ENCODE results near the gene CRAT.

Gene CRAT

DNA sequence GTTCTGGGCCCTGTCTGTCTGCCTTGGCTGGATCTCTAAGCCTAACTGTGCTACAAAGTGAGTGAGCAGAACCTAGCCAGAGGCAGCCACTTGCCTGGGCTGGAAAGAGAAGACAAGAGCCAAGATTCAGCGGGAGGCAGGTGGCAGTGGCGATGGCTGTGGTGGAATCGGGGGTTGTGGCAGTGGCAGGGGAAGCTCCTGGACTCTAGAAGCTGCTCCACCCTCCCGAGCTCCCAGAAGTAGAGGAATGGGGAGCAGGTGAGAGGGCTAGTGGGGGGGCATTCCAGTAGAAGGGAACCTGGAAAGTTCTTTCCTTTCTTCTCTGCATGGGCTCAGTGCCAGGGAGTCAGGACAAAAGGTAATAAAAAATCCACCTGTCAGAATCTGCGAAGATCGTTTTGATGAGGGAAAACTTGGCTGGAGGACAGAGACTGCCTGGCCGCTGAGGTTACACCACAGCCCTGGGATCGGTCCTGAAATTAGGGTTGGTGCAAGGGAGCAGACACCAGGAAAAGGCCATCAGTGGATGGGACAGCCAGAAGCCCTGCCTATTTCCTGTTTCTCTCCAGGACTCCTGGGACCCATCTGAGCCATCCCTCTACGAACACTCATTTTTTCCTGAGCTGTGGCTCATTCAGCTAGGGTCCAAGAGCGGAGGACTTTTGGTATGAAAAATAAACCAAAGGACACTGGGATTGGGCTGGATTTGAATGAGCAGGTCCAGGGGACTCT lies 1.6 kb downstream of the CRAT start:
- no peak for DNase-seq

DNA sequence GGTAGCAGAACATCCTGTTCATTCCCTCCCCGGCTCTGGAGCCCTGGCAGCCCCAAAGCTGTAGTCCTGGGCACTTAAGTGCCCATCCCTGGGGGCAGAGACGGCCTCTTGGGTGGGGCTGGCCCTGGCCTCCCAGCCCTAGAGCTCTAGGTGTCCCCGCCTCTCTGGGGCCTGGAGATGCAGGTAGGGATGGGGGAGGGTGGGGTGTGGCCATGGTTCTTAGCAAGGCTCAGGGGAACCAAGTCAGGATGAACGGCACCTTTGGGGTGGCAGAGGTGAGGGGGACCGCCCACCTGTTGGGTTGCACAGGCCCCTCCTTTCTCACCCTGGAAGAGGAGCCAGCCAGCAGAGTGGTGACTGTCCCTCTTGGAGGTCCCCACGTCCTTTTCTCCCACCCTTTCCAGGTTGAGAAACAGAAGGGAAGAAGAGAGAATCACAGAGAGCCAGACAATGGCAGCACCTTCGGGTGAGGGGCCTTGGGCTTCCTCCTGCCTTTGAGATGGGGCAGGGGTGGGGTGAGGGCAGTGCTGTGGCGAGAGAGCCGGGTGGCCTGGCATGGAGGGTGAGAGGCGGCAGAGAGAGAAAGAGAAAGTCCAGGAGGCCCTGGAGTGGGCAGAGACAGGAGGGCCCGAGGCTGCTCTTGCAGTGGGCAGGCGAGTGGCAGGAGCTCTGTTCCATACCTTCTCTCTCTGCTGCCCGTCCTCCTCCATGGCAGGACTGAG lies 2.3 kb downstream of the CRAT start:
- no peak for DNase-seq

DNA sequence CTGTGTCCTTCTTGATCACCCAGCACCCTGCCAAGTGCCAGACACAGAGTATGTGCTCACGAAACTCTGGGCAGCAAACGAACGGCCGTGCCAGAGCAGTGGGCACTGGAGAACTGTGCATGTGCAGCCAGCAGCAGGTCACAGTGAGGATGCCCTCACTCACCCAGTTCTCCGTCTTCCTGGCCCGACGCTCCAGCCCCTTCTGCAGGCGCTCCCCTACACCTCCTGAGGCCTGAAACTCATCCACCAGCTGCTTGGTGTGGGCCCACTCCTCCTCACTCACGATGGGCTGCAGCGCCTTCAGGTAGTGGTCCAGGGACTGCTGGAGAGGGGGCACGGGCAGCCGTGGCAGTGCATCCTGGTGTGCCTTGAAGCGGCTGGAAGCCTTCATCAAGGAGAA lies 2.9 kb downstream of the CRAT start:
- DNase-seq = no peak

DNA sequence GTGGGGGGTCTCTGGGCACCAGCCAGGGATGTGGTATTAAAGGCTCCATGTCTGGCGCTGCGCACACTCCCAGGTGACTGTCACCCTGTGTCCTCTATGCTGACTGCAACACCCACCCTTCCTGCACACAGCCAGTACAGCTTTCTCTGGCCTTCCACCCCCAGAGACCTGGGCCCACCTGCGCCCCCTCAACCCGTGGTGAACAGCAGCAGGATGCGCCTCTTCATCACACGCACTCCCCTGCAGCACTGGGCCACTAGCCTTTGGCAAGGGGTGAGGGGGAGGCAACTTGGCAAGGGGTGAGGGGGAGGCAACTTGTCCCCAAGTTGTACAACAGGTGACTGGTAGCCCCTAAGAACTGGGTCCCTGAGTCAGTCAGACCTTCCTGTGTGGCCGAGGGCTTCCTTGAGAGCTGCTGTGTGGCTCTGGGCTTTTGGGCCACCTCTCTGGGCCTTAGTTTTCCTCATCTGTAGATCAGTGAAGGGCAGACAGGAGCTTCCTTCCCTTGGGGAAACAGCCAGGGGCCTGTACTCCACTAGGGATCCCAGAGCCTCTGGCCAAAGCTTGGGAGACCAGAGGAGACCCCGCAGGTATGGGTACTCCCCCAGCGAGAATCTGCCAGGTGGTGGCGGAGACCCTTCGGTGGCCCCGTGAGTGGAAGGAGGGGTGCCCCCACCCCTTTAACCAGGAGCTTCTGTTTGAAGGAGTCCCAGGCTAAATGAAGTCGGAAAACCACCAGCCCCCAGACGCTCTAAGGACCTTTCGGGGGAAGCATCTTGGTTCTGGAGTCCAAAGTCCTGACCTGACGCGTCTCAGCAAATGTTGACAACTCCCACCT lies 4.5 kb downstream of the CRAT start:
- DNase-seq = no peak

DNA sequence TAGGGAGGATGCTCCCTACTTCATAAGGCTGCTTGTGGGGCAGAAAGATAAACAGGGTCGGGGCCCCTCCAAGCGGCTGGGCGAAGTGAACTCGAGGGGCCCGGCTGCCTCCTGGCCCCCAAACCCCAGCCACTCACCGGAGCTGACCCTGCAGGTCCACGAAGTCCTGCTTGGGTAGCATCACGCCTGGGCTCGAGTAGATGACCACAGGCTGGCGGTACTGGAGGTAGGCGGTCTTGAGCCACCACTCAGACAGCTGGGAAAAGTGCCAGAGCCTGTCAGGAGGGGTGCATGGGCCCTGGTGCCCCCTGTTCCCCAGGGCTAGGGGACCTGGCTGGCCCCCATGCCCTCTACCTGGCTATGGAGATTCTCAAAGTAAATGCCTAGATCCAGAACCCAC lies 6.5 kb downstream of the CRAT start:
- DNase-seq = no peak

DNA sequence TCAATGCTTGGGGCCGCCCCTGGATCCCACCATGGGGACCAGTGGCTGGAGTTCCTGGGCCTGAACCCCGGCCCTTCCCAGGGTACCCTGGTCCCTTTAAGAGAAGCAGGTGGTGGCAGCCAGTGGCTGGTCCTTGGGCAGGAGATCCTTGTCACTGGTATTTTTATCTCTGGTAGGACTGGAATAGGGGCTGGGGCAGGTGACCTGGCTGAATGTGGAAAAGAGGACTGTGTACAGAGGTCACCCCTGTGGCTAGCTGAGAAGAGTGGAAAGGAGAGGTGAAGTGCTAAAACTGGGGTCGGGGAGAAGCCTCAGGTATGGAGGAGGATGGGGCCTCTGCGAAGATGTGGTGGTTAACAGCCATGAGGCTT lies 7.0 kb downstream of the CRAT start:
- DNase-seq = no peak

DNA sequence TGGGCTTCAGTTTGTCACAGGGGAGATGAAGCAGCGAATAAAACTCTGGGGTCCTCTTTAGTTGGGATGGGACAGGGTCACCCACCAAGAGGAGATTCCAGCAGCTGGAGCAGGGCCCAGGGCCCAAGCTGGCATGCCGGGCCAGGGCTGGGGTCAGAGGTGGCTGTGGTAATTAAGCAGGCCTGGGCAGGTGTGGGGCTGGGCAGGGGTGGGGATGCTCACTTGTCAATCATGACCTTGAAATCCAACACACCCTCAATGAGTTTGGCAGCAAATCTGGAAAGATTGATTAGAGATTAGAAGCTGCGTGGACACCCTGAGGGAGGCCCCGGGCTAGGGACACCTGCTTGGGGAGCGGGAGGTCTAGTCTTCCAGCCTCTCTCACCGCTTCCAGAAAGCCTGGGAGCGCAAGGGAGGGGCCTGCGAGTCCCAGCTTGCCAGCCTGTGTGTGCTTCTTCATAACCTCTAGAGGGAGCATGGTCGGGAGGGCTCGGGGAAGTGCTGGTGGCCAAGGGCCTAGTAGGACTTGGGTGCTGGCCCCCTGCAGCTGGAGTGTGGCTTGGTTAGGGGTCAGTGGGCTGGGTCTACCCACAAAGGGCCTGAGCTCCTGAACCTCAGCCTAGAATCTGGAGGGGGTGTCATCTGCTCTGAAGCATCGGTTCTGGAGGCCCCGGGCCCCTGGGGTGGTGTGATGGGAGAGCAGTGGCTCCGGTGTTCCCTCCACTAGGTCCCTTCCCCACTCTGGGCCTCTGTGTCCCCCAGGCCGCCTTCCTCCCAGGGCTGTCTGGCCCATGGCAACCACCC lies 7.6 kb downstream of the CRAT start:
- peak; percentile 58 for DNase-seq

DNA sequence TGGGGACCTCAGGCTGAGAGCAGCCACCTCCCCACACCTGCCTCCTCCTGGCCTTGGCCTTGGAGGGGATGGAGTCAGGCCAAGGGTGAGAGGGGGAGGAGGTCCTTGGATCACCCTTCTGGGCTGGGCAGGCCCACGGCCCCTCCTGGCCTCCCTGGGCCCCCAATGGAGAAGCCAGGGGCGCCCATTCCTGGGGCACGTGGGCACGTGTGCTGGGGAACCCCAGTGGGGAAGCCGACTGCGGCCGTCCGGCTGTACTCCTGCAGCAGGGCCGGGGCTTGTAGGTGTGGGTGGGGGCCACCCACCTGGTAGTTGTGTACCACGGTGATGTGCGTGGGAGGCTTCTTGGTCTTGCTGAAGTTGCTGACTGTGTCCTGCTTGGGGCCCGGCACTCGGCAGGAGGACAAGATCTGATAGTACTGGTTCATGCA lies 8.5 kb downstream of the CRAT start:
- no peak for DNase-seq

DNA sequence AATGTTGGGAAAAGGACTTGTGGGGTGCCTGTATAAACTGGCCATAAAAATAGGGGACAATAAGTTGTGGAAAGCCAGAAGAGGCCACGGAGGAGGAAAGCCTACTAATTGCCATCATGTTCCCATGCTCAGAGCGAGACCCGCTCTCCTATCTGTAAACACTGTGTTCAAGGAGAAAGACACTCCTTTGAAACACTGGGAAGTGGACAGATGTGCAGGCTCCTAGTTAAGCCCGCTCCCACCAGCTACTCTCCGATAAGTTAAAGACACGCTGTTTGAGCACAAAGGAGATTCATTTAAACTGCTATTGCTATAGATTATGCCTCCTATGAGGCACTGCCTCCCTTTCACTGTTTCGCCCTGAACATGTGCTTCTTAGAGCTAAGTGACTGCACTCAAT lies 9.3 kb downstream of the CRAT start:
- DNase-seq = no peak

DNA sequence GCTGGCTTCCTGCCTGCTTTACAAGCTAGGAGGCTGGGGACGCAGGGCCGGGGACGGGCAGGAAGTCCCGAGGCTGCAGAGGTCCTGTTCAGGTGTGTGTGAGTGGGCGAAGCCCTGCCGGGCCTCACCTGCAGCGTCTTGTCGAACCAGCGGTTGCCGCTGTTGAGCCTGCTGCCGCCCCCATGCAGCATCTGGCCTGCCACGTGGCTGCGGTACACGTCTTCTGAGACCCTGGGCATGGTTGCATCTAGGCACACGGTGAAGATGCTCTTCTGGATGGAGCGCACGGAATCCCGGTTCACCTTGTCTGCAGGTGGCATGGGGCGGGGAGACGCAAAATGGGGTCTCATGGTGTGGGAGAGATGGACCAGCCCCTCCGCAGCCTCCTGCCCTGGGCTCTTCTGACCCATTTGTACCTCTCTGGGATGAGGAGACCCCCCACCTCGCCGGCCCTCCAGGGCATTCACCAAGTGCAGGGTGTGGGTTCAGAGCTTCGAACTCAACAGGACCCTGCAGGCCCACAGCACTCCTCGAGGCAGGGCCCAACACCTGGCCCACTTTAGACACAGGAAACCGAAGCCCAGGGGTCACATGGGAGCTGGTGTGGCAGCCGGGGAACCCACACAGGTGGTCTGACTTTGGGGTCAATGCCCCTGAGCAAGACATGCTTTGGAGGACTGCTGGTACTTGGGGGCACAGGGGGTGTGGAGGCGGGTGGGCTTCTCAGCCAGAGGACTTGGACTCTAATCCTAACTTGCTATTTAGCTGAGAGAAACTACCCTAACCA lies 10.0 kb downstream of the CRAT start:
- DNase-seq = no peak

DNA sequence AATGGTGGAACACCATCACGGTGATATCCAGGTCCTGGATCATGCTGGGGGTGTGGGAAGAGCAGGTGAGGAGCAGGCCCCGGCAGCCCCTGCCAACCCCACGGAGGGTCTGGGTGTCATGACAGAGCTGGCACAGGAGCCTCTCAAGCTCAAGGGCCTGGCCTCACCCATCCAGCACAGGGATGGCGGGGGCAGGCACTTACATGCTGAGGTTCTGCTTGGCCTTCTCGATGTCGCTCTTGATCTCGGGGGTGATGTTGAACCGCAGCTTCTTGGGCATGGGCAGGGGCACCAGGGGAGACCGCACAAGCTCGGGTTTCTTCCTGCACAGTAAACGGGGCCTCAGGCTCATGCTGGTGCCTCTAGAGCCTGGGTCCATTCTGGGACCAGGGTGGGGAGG lies 12.3 kb downstream of the CRAT start:
- no peak for DNase-seq

DNA sequence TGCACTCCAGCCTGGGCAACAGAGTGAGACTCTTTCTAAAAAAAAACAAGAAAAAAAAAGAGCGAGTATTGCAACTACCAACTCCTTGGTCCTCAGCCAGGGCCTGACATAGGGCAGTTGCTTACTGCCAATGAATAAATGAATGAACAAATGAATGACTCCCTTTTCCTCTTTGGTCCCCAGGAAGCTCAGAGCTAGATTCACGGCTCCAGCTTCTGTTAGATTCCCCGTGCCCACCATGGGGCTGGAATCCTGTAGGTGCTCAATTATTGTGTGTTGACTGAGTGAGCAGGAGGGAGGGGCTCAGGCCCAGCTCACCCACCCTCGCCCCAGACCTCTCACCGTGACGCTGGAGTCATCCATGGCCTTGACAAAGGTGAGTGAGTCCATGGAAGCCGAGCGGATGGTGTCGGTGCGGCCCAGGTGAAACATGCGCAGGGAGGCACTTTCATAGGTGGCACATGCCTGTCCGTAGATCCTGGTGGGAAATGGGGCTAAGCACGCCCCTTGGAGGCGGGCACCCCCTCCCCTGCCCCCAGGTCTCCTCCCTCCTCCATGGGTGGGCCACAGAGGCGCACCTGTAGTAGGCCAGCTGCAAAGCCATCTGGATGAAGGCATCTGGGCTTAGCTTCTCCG lies 12.8 kb downstream of the CRAT start:
- no peak for DNase-seq

DNA sequence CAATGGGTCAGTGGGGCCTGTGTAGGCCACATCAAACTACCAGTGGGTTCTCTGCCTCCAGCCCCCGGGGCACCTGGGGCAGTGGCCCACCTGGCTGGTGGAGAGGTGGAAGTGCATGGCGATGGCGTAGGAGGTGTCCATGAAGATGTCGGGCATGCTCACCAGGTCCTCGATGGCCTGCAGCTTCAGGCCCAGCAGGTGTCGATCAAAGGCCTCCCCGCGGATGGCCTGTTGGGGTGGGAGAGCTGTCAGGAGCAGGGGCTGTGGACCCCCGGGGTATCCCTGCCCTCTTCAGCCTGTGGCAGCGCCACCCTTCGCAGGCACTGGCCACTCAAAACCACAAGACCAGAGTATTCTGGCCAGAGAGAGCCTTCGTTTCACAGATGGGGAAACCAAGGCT lies 14.7 kb downstream of the CRAT start:
- DNase-seq = no peak

DNA sequence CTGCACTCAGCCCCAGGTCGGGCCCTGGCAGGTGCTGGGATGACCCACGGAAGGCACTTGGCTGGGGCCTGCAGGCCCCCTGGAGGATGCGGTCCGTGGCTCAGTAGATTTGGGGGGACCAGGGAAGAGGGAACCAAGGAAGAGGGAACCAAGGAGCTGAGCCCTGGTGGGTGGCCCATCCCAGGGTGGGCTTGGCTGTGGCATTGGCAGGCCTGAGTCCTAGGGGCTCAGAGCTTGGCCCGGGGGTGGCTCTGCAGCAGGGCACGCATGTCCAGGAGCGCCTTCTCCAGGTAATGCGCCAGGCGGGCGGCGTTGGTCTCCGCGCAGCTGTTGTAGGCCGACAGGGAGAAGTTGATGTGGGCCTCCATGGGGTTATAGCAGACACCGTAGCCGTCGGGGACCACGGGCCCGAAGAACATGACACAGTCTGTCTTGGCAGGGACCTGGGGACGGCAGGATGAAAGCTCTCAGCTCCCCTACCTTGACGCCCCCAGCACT lies 15.4 kb downstream of the CRAT start:
- DNase-seq = no peak

DNA sequence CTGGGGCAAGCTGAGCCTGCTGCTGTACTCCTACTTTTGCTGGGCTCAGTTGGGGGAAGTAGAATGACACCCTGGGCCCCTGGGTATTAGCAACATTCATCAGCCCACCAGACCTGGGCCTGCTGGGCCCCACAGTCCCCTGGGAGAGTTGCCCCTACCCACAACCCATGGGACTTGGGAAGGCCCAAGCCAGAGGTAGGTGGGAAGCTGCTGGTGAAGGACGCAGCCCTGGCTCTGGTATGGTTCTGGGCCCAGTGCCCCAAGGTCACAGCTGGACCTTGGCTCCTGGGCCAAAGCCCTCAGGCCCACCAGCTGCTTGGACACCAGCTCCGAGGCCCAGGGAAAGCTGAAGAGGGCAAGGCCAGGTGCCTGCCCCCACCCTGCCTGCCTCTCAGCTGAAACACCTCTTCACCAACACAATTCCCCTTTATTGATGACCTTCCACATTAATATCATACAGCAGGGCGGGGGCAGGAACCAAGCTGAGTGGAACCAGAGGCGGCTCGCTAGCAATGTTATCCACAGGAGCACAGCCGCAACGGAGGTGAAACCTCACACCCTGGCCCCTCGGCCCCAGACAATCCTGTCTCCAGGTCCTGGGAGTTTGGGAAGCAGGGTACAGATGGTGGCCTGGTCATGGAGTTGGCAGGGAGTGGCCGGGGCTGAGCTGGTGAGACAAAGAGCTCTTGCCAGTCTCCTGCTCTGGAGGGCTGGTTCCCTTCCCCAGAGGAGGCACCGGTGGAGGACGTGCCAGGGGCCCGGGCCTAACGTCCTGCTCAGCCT lies 16.0 kb downstream of the CRAT start:
- no peak for DNase-seq

DNA sequence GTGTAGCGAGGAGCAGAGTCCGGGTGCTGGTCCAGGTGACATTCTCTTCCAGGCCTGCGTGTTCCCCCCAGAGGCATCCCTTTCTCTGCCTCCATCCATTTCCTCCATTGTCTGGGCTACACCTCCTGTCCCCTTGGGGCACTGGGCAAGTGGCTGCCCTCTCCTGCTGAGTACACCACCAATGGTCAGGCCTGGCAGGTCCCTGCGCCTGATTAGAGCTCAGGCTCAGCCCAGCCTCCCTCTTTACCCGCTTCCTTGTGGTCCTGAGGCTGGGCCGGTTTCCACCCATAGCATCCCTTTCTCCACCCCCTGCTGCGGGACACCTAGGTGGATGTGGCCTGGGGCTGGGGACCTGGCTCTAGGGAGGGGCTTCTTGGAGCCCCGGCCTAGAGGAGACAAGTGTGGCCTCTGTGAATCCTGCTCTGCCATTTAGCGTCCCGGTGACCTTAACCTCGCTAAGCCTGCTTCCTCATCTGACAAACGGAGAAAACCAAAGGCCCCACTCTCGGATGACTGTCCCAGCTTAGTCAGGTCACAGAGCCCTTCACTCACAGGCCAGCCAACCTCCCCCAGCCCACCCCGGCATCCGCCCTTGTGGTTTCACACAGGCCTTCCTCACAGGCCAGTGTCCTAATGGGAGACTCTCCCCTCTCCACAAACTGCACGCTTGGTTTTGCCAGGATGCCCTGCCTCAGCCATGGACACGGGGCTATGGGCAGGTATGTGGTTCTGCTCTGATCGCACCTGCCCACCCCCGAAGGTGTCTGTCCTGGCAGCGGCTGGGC lies 16.8 kb downstream of the CRAT start:
- no peak for DNase-seq

DNA sequence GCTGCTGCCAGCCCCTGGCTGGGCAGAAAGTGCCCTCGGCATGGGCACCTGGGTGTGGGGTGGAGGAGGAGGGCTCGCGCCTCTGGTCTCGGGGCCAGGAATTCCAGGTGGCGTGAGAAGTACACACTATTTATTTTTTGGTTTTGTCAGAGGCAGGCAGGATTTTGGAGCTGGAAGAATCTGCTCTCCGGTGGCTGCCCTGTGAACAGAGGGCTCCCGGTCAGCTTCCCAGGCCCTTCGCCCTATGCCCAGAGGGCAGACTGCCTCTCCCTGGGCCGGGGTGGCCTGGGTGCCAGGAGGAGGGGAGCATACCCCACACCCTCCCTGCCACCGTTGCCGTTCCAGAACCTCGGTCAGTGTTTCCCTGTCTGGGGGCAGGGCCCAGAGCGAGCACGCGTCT lies 21.3 kb downstream of the CRAT start:
- no peak for DNase-seq

DNA sequence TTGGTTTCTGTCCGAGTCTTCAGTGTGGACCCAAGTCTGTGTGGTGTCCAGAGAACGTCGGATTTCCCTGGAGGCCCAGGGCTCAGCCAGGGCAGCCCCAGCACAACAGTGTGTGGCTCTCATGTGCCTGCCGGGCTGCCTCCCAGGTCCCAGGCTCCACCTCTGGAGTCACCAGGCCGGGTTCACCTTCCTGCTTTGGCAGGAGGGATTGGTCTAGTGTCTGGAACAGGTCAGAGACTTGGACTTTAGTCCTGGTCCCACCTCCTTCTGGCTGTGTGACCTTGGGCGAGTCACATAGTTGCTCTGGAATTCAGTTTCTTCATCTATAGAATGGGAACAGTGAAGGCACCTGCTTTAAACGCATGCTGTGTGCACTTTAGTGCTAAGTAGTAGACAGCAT lies 26.5 kb downstream of the CRAT start:
- no peak for DNase-seq

DNA sequence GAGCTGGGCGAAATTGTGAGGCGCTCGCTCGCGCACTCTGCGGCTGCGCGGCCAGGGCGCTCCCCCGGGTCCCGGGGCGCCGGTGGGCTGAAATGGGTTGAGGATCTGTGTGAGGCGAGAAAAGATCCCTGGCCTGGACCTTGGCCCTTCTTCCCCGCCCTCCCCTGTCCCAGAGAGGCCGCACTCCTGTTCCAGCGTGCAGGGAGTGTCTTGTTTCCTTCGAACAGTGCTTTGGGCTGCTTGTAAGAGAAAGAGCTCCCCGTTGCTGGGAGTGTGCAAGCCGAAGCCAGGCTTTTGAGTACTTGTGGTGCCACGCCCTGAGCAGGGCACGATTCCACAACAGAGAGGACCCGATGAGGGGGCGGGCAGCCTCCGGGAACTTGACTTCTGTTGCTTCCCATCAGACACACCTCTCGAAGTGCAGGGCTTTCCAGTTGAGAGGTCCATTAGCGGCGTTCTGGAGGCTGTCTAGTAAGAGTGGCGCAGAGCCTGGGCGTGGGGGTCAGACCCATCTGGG lies 29.1 kb downstream of the CRAT start:
- no peak for DNase-seq
